ENCODE results near the gene ZNF709.
"Not testable (repeated sequence)": the region's sequence is repeated elsewhere in the genome, so short reads cannot be mapped to it uniquely, and the experiment has no call there.

The ZNF709 gene

GRCh38 chr19:12486265-12486783 lies 1.7 kb upstream of the ZNF709 start:
- H3K4me1 ChIP-seq (ENCODE audit: control insufficient read depth in 5 of 5, insufficient read depth in 5 of 5, low read length in 5 of 5) = peaks cover 4 to 26% (median 19%) of the 10 kb centered on the region in 5 donors
- H3K9me3 ChIP-seq (ENCODE audit: control insufficient read depth in 5 of 5, low read length in 5 of 5); H3K27ac ChIP-seq (ENCODE audit: low read depth, low read length); H3K27me3 ChIP-seq (ENCODE audit: control insufficient read depth in 5 of 5, insufficient read depth in 4 of 5, low read length in 5 of 5); H3K36me3 ChIP-seq (ENCODE audit: control insufficient read depth in 5 of 5, insufficient read depth in 5 of 5, low read length in 5 of 5); H3K9ac ChIP-seq (ENCODE audit: low read length in 5 of 5); H3K4me3 ChIP-seq (ENCODE audit: low read depth in 1 of 5, low read length in 5 of 5): not testable (repeated sequence)

DNA sequence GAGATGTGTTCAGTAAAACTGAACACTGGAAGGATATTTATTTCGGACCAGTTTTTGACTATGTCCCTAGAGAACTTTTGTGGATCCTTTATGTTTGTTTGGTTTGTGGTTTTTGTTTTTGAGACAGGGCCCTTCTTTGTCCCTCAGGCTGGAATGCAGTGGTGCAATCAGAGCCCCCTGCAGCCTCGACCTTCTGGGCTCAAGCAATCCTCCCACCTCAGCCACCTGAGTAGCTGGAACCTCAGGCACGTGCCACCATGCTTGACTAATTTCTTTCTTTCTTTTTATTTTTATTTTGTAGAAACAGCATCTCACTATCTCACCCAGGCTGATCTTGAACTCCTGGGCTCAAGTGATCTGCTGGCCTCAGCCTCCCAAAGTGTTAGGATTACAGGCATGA lies 955 bp upstream of the ZNF709 start:
- no peak overlapping the region for H3K27ac ChIP-seq (ENCODE audit: low read depth, low read length)
- no peak overlapping the region for H3K9ac ChIP-seq (ENCODE audit: low read length in 5 of 5)
- H3K9me3 ChIP-seq (ENCODE audit: control insufficient read depth in 5 of 5, low read length in 5 of 5) = no peaks in the 10 kb centered on the region
- peak overlapping the region in 2 of 5 donors; percentile 95 for H3K4me3 ChIP-seq (ENCODE audit: low read depth in 1 of 5, low read length in 5 of 5)
- peaks cover 4 to 26% (median 19%) of the 10 kb centered on the region in 5 donors for H3K4me1 ChIP-seq (ENCODE audit: control insufficient read depth in 5 of 5, insufficient read depth in 5 of 5, low read length in 5 of 5)
- no peaks in the 10 kb centered on the region for H3K36me3 ChIP-seq (ENCODE audit: control insufficient read depth in 5 of 5, insufficient read depth in 5 of 5, low read length in 5 of 5)
- H3K27me3 ChIP-seq (ENCODE audit: control insufficient read depth in 5 of 5, insufficient read depth in 4 of 5, low read length in 5 of 5) = no peaks in the 10 kb centered on the region

GRCh38 chr19:12485052-12485416 lies 418 bp upstream of the ZNF709 start:
- H3K27ac ChIP-seq (ENCODE audit: low read depth, low read length) = peak overlapping the region; percentile 60
- no peaks in the 10 kb centered on the region for H3K36me3 ChIP-seq (ENCODE audit: control insufficient read depth in 5 of 5, insufficient read depth in 5 of 5, low read length in 5 of 5)
- no peaks in the 10 kb centered on the region for H3K9me3 ChIP-seq (ENCODE audit: control insufficient read depth in 5 of 5, low read length in 5 of 5)
- H3K9ac ChIP-seq (ENCODE audit: low read length in 5 of 5) = peak overlapping the region in 4 of 5 donors; percentile 52 to 95 (median 74)
- H3K4me1 ChIP-seq (ENCODE audit: control insufficient read depth in 5 of 5, insufficient read depth in 5 of 5, low read length in 5 of 5) = peaks cover 4 to 26% (median 19%) of the 10 kb centered on the region in 5 donors
- peak overlapping the region; percentile 95 to 99 (median 97) for H3K4me3 ChIP-seq (ENCODE audit: low read depth in 1 of 5, low read length in 5 of 5)
- H3K27me3 ChIP-seq (ENCODE audit: control insufficient read depth in 5 of 5, insufficient read depth in 4 of 5, low read length in 5 of 5) = no peaks in the 10 kb centered on the region

DNA sequence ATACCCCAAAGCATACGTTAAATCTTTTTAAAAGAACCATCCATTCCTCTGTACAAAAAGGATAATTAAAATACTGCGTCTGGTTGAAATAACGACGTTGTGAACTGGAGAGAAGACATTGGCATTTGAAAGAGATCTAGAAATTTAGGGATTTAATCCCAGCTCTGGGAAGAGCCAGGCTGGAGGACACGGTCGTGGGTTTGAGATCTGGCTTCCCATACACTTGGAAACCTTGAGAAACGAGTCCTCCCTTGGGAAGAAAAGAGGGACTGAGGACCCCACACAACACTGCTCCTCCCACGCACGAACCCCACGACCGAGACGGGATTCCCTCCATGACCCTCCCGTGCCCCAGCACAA lies 625 bp downstream of the ZNF709 start:
- peaks cover 4 to 26% (median 19%) of the 10 kb centered on the region in 5 donors for H3K4me1 ChIP-seq (ENCODE audit: control insufficient read depth in 5 of 5, insufficient read depth in 5 of 5, low read length in 5 of 5)
- no peaks in the 10 kb centered on the region for H3K9me3 ChIP-seq (ENCODE audit: control insufficient read depth in 5 of 5, low read length in 5 of 5)
- peak overlapping the region; percentile 80 to 99 (median 97) for H3K4me3 ChIP-seq (ENCODE audit: low read depth in 1 of 5, low read length in 5 of 5)
- peak overlapping the region; percentile 60 for H3K27ac ChIP-seq (ENCODE audit: low read depth, low read length)
- H3K9ac ChIP-seq (ENCODE audit: low read length in 5 of 5) = peak overlapping the region; percentile 72 to 97 (median 90)
- no peaks in the 10 kb centered on the region for H3K36me3 ChIP-seq (ENCODE audit: control insufficient read depth in 5 of 5, insufficient read depth in 5 of 5, low read length in 5 of 5)
- H3K27me3 ChIP-seq (ENCODE audit: control insufficient read depth in 5 of 5, insufficient read depth in 4 of 5, low read length in 5 of 5) = no peaks in the 10 kb centered on the region

DNA sequence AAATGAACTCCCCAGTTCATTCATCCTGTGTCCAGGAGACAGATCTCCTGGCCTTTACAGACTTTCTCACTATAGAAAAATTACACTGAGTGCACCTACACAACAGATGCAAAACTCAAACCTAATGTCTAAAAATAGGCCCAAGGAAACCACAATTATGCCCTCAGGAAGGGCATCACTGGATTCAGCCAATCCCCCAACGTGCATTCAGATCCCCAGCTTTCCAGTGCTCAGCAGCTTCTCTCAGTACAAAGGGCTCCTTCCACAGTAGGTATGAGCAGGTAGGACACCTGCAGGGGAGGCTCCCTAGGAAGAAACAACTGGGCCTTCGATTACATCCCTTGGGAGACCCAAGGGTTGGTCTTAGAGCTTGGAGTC lies 2.1 kb downstream of the ZNF709 start:
- H3K9ac ChIP-seq (ENCODE audit: low read length in 5 of 5) = no peak overlapping the region
- H3K4me3 ChIP-seq (ENCODE audit: low read depth in 1 of 5, low read length in 5 of 5) = no peak overlapping the region
- H3K9me3 ChIP-seq (ENCODE audit: control insufficient read depth in 5 of 5, low read length in 5 of 5) = no peaks in the 10 kb centered on the region
- H3K4me1 ChIP-seq (ENCODE audit: control insufficient read depth in 5 of 5, insufficient read depth in 5 of 5, low read length in 5 of 5) = peaks cover 4 to 26% (median 19%) of the 10 kb centered on the region in 5 donors
- H3K27me3 ChIP-seq (ENCODE audit: control insufficient read depth in 5 of 5, insufficient read depth in 4 of 5, low read length in 5 of 5) = no peaks in the 10 kb centered on the region
- no peaks in the 10 kb centered on the region for H3K36me3 ChIP-seq (ENCODE audit: control insufficient read depth in 5 of 5, insufficient read depth in 5 of 5, low read length in 5 of 5)
- H3K27ac ChIP-seq (ENCODE audit: low read depth, low read length) = no peak overlapping the region

GRCh38 chr19:12481781-12482508 lies 2.7 kb downstream of the ZNF709 start:
- H3K27me3 ChIP-seq (ENCODE audit: control insufficient read depth in 5 of 5, insufficient read depth in 4 of 5, low read length in 5 of 5) = no peaks in the 10 kb centered on the region
- H3K4me3 ChIP-seq (ENCODE audit: low read depth in 1 of 5, low read length in 5 of 5) = no peak overlapping the region
- H3K9me3 ChIP-seq (ENCODE audit: control insufficient read depth in 5 of 5, low read length in 5 of 5) = no peaks in the 10 kb centered on the region
- no peaks in the 10 kb centered on the region for H3K36me3 ChIP-seq (ENCODE audit: control insufficient read depth in 5 of 5, insufficient read depth in 5 of 5, low read length in 5 of 5)
- peaks cover 4 to 25% (median 19%) of the 10 kb centered on the region in 5 donors for H3K4me1 ChIP-seq (ENCODE audit: control insufficient read depth in 5 of 5, insufficient read depth in 5 of 5, low read length in 5 of 5)
- H3K9ac ChIP-seq (ENCODE audit: low read length in 5 of 5) = no peak overlapping the region
- H3K27ac ChIP-seq (ENCODE audit: low read depth, low read length) = no peak overlapping the region

DNA sequence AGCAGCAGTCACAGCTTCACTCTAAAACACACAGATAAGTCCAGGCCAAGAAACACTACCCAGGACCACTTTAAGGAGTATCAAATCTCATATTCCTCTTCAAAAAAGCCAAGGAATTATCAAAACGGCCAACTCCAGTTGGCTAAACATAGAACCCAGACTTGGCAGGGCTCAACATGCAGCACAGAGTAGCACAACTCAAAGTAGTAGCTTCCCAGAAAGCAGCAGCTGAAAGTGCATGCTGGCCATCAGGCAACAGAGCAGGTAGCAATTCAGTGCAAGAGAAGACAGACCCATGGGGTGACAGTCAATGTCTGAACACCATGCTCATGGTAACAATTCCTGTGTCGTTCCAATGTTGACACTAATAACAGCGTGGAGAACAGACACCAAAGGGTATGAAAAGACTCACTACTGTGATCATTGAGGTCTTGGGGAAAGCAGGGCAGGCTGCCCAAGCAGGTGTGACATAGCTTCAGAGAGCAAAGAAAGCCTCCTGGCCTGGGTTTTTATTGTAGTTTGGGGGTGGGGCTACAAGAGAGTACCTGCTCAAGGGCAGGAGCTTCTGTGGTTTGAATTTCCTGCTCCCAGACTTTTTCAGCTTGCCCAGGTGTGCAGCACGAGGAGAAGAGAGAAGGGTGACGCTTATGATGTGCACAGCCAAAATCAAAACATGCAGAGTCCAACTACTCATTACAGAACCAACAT lies 6.2 kb downstream of the ZNF709 start:
- H3K9me3 ChIP-seq (ENCODE audit: control insufficient read depth in 5 of 5, low read length in 5 of 5) = no peaks in the 10 kb centered on the region
- no peak overlapping the region for H3K9ac ChIP-seq (ENCODE audit: low read length in 5 of 5)

GRCh38 chr19:12467651-12468050 lies 17.0 kb downstream of the ZNF709 start:
- not testable (repeated sequence) for H3K4me1 ChIP-seq (ENCODE audit: control insufficient read depth in 5 of 5, insufficient read depth in 5 of 5, low read length in 5 of 5); H3K27ac ChIP-seq (ENCODE audit: low read depth, low read length); H3K9ac ChIP-seq (ENCODE audit: low read length in 5 of 5); H3K4me3 ChIP-seq (ENCODE audit: low read depth in 1 of 5, low read length in 5 of 5); H3K27me3 ChIP-seq (ENCODE audit: control insufficient read depth in 5 of 5, insufficient read depth in 4 of 5, low read length in 5 of 5)
- Histone ChIP-seq H3K9me3 (ENCODE audit: control insufficient read depth in 5 of 5, low read length in 5 of 5) (peaks cover 36 to 56% (median 45%) of the 10 kb centered on the region in 5 donors), H3K36me3 (ENCODE audit: control insufficient read depth in 5 of 5, insufficient read depth in 5 of 5, low read length in 5 of 5) (peaks cover 15 to 23% (median 19%) of the 10 kb centered on the region in 5 donors)

More for the DNA sequence above, 6.2 kb downstream of the ZNF709 start:
- no peak overlapping the region for H3K4me3 ChIP-seq (ENCODE audit: low read depth in 1 of 5, low read length in 5 of 5)
- H3K27me3 ChIP-seq (ENCODE audit: control insufficient read depth in 5 of 5, insufficient read depth in 4 of 5, low read length in 5 of 5) = no peaks in the 10 kb centered on the region
- H3K27ac ChIP-seq (ENCODE audit: low read depth, low read length) = no peak overlapping the region
- H3K36me3 ChIP-seq (ENCODE audit: control insufficient read depth in 5 of 5, insufficient read depth in 5 of 5, low read length in 5 of 5) = no peaks in the 10 kb centered on the region
- peaks cover 0 to 5% (median 2%) of the 10 kb centered on the region in 5 donors for H3K4me1 ChIP-seq (ENCODE audit: control insufficient read depth in 5 of 5, insufficient read depth in 5 of 5, low read length in 5 of 5)

DNA sequence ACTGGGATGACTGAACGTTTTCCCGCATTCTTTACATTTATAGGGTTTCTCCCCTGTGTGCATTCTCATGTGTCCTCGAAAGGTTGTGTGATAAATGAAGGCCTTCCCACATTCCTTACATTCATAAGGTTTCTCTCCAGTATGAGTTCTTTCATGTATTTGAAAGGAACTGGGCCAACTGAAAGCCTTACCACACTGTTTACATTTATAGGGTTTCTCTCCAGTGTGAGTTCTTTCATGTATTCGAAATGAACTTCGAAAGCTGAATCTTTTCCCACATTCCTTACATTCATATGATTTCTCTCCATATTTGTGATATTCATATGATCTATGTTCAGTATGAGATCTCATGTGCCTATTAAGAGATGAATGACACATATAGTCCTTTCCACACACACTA lies 19.4 kb downstream of the ZNF709 start:
- Histone ChIP-seq H3K27ac (ENCODE audit: low read depth, low read length) (no peak overlapping the region), H3K4me3 (ENCODE audit: low read depth in 1 of 5, low read length in 5 of 5) (peak overlapping the region in 4 of 5 donors; percentile 8 to 54 (median 44)), H3K9ac (ENCODE audit: low read length in 5 of 5) (no peak overlapping the region), H3K36me3 (ENCODE audit: control insufficient read depth in 5 of 5, insufficient read depth in 5 of 5, low read length in 5 of 5) (peaks cover 15 to 23% (median 19%) of the 10 kb centered on the region in 5 donors), H3K27me3 (ENCODE audit: control insufficient read depth in 5 of 5, insufficient read depth in 4 of 5, low read length in 5 of 5) (no peaks in the 10 kb centered on the region), H3K9me3 (ENCODE audit: control insufficient read depth in 5 of 5, low read length in 5 of 5) (peaks cover 38 to 62% (median 55%) of the 10 kb centered on the region in 5 donors), H3K4me1 (ENCODE audit: control insufficient read depth in 5 of 5, insufficient read depth in 5 of 5, low read length in 5 of 5) (peaks cover 0 to 3% (median 0%) of the 10 kb centered on the region in 5 donors)

DNA sequence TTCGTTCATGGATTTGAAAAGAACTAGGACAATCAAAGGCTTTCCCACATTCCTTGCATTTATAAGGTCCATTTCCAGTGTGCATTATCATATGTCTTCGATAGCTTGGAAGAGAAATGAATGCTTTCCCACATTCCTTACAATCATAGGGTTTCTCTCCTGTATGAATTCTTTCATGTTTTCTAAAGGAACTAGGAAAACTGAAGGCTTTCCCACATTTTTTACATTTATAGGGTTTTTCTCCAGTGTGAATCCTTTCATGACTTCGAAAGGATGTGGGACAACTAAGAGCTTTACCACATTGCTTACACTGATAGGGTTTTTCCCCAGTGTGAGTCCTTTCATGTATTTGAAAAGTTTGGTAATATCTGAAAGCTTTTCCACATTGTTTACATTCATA lies 19.8 kb downstream of the ZNF709 start:
- peak overlapping the region in 4 of 5 donors; percentile 33 to 54 (median 44) for H3K4me3 ChIP-seq (ENCODE audit: low read depth in 1 of 5, low read length in 5 of 5)
- H3K9me3 ChIP-seq (ENCODE audit: control insufficient read depth in 5 of 5, low read length in 5 of 5) = peaks cover 38 to 62% (median 51%) of the 10 kb centered on the region in 5 donors
- H3K27ac ChIP-seq (ENCODE audit: low read depth, low read length) = no peak overlapping the region
- H3K36me3 ChIP-seq (ENCODE audit: control insufficient read depth in 5 of 5, insufficient read depth in 5 of 5, low read length in 5 of 5) = peaks cover 15 to 23% (median 19%) of the 10 kb centered on the region in 5 donors
- H3K4me1 ChIP-seq (ENCODE audit: control insufficient read depth in 5 of 5, insufficient read depth in 5 of 5, low read length in 5 of 5) = peaks cover 0 to 3% (median 0%) of the 10 kb centered on the region in 5 donors
- no peaks in the 10 kb centered on the region for H3K27me3 ChIP-seq (ENCODE audit: control insufficient read depth in 5 of 5, insufficient read depth in 4 of 5, low read length in 5 of 5)
- no peak overlapping the region for H3K9ac ChIP-seq (ENCODE audit: low read length in 5 of 5)

Measured in subcutaneous abdominal adipose tissue (tissue), 5 donors.